Mesothelial cell of epicardium (in vitro differentiated cells): ENCODE data around the gene PCDHGA2. TPM values are rescaled to one million over a fixed set of nuclear protein-coding genes. Genes with fewer than 3 reads are reported as not detected.

Source experiments
- DNase-seq, 2 experiments: peaks; one replicate each; pipeline ENCODE4 v3.0.0; 2021; ENCODE audit warnings: low spot score in 2 of 2; ENCODE audit not compliant: unreplicated experiment in 2 of 2
- H3K27ac Mint-ChIP-seq: 2 replicates; pipeline ENCODE4 v1.8.0; 2021; ENCODE audit warnings: mixed read lengths
- H3K27me3 Mint-ChIP-seq: 2 replicates; pipeline ENCODE4 v1.8.0; 2021; ENCODE audit warnings: low read depth, mixed read lengths
- H3K36me3 Mint-ChIP-seq: 2 replicates; pipeline ENCODE4 v1.8.0; 2021; ENCODE audit warnings: mixed read lengths
- H3K4me1 Mint-ChIP-seq: 2 replicates; pipeline ENCODE4 v1.8.0; 2021; ENCODE audit warnings: mixed read lengths
- H3K4me3 Mint-ChIP-seq: 2 replicates; pipeline ENCODE4 v1.8.0; 2021; ENCODE audit warnings: mild to moderate bottlenecking, moderate library complexity, mixed read lengths
- H3K9me3 Mint-ChIP-seq: 2 replicates; pipeline ENCODE4 v1.8.0; 2021; ENCODE audit warnings: mixed read lengths
- total RNA-seq: library from RNA; stranded (reverse); gene quantifications from 3 replicates; pipeline ENCODE4 v1.2.1, GENCODE V29; 2021
- TF ChIP-seq, protein P1 (sequence below): fragments of 200-600 bp; sonication (generic); IDR thresholded peaks from one replicate; pipeline ENCODE4 v1.5.0; 2021; ENCODE audit warnings: antibody characterized with exemption; ENCODE audit not compliant: unreplicated experiment

The PCDHGA2 gene
- total RNA-seq, 1 donor from 2014 or later = 0.11 TPM

DNA sequence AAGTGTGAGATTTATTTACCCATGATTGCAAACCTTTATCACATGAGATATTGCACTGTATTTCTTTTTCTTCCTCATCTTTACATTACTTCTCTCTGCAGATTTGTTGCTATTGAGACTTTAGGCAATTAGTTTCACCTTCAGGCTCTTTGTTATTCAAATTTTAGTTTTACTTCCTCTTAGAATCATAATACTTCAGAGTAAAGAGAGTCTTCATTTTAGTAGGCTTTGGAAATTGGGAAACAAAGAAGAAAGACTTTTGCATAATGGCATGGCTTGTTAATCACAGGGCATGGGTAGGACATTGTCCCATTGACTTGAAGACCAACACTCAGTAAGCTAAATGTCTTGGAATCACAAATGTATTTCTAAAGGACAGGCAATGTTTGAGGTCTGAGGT is 24.2 kb downstream of the PCDHGA2 start:
- Mint-ChIP-seq H3K4me1 (no peaks in the 10 kb centered on the region), H3K9me3 (peaks cover 55% of the 10 kb centered on the region), H3K27ac (no peak overlapping the region), H3K27me3 (no peaks in the 10 kb centered on the region), H3K36me3 (peaks cover 16% of the 10 kb centered on the region), H3K4me3 (no peak overlapping the region)
- TF ChIP-seq, protein P1, sequence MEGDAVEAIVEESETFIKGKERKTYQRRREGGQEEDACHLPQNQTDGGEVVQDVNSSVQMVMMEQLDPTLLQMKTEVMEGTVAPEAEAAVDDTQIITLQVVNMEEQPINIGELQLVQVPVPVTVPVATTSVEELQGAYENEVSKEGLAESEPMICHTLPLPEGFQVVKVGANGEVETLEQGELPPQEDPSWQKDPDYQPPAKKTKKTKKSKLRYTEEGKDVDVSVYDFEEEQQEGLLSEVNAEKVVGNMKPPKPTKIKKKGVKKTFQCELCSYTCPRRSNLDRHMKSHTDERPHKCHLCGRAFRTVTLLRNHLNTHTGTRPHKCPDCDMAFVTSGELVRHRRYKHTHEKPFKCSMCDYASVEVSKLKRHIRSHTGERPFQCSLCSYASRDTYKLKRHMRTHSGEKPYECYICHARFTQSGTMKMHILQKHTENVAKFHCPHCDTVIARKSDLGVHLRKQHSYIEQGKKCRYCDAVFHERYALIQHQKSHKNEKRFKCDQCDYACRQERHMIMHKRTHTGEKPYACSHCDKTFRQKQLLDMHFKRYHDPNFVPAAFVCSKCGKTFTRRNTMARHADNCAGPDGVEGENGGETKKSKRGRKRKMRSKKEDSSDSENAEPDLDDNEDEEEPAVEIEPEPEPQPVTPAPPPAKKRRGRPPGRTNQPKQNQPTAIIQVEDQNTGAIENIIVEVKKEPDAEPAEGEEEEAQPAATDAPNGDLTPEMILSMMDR = no peak
- DNase-seq = no peak

- no peak within 1 kb of the TSS for H3K4me3 Mint-ChIP-seq
- H3K36me3 Mint-ChIP-seq = peaks cover 14% of the 10 kb centered on the region
- DNase-seq = no peak
- no peak within 1 kb of the TSS for H3K27ac Mint-ChIP-seq
- TF ChIP-seq, protein P1 = no peak
- no peaks in the 10 kb centered on the region for H3K27me3 Mint-ChIP-seq
- H3K4me1 Mint-ChIP-seq = no peaks in the 10 kb centered on the region
- H3K9me3 Mint-ChIP-seq = peaks cover 59% of the 10 kb centered on the region
Observed at GRCh38 chr5:141363952-141364660, 25.5 kb downstream of the PCDHGA2 start, which contains the start of gene PCDHGA5. PCDHGA5 (plus strand) TSS chr5:141364162; CDS start chr5:141364331, 169 bp downstream.

DNA sequence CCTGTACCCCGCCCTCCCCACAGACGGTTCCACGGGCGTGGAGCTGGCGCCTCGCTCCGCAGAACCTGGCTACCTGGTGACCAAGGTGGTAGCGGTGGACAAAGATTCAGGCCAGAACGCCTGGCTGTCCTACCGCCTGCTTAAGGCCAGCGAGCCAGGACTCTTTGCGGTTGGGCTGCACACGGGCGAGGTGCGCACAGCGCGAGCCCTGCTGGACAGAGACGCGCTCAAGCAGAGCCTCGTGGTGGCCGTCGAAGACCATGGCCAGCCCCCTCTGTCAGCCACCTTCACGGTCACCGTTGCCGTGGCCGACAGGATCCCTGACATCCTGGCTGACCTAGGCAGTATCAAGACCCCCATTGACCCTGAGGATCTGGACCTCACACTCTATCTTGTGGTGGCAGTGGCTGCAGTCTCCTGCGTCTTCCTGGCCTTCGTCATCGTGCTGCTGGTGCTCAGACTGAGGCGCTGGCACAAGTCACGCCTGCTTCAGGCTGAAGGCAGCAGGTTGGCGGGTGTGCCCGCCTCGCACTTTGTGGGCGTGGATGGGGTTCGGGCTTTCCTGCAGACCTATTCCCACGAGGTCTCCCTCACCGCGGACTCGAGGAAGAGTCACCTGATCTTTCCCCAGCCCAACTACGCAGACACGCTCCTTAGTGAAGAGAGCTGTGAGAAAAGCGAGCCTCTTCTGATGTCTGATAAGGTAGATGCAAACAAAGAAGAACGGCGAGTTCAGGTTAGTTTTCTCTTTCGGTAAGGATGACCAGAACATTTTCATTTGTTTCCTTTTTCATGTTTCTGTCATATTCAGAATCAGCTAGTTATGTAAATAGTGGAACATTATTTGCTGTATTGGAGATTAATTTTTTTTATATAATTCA is 27.7 kb downstream of the PCDHGA2 start:
- H3K4me3 Mint-ChIP-seq = no peak overlapping the region

GRCh38 chr5:141369994-141370848 is 31.7 kb downstream of the PCDHGA2 start, which contains the start of gene PCDHGB3:
PCDHGB3 (plus strand) TSS chr5:141370242; CDS start chr5:141370395, 153 bp downstream.
- H3K36me3 Mint-ChIP-seq = peaks cover 9% of the 10 kb centered on the region
- no peak for DNase-seq
- no peak within 1 kb of the TSS for H3K4me3 Mint-ChIP-seq
- no peak within 1 kb of the TSS for H3K27ac Mint-ChIP-seq
- no peaks in the 10 kb centered on the region for H3K27me3 Mint-ChIP-seq
- H3K4me1 Mint-ChIP-seq = no peaks in the 10 kb centered on the region
- TF ChIP-seq, protein P1 = no peak
- peaks cover 72% of the 10 kb centered on the region for H3K9me3 Mint-ChIP-seq

More for the DNA sequence above, 27.7 kb downstream of the PCDHGA2 start:
- no peak for DNase-seq
- peaks cover 11% of the 10 kb centered on the region for H3K36me3 Mint-ChIP-seq
- H3K4me1 Mint-ChIP-seq = no peaks in the 10 kb centered on the region
- no peak overlapping the region for H3K27ac Mint-ChIP-seq
- TF ChIP-seq, protein P1 = no peak
- H3K27me3 Mint-ChIP-seq = no peaks in the 10 kb centered on the region
- H3K9me3 Mint-ChIP-seq = peaks cover 58% of the 10 kb centered on the region
